Activated naive CD8-positive, alpha-beta T cell treated with anti-CD3 and anti-CD28 coated beads, Interleukin-2, amount 50 U/mL, for 24 hours (primary cell): Measurements from ENCODE around the gene S100B.
"Not testable (repeated sequence)": the region's sequence is repeated elsewhere in the genome, so short reads cannot be mapped to it uniquely, and the experiment has no call there.

Experiments used
- ATAC-seq: fragments of 150-1000 bp; cut with Tn5 transposase; one replicate; pipeline ENCODE4 v1.10.0; 2021
- DNase-seq: peaks from one replicate; pipeline ENCODE4 v3.0.0; 2021
- H3K27ac Mint-ChIP-seq: one replicate; pipeline ENCODE4 v1.8.0; 2021; ENCODE audit warnings: mild to moderate bottlenecking, mixed read lengths
- H3K27me3 Mint-ChIP-seq: one replicate; pipeline ENCODE4 v1.8.0; 2021; ENCODE audit warnings: mixed read lengths
- H3K36me3 Mint-ChIP-seq: one replicate; pipeline ENCODE4 v1.8.0; 2021; ENCODE audit warnings: low read depth, mixed read lengths
- H3K4me1 Mint-ChIP-seq: one replicate; pipeline ENCODE4 v1.8.0; 2021; ENCODE audit warnings: mixed read lengths
- H3K4me3 Mint-ChIP-seq: one replicate; pipeline ENCODE4 v1.8.0; 2021; ENCODE audit warnings: mild to moderate bottlenecking, moderate library complexity, mixed read lengths
- H3K9me3 Mint-ChIP-seq: one replicate; pipeline ENCODE4 v1.8.0; 2021; ENCODE audit warnings: mixed read lengths

The S100B gene

GRCh38 chr21:46600305-46600704 is 4.6 kb downstream of the S100B start:
- peaks cover 11% of the 10 kb centered on the region for H3K4me1 Mint-ChIP-seq
- DNase-seq (no peak), ATAC-seq (no peak)
- no peaks in the 10 kb centered on the region for H3K9me3 Mint-ChIP-seq
- H3K4me3 Mint-ChIP-seq, result no peak overlapping the region
- H3K27me3 Mint-ChIP-seq, result no peaks in the 10 kb centered on the region
- no peak overlapping the region for H3K27ac Mint-ChIP-seq
- H3K36me3 Mint-ChIP-seq, result no peaks in the 10 kb centered on the region

GRCh38 chr21:46598581-46599572 is 6.0 kb downstream of the S100B start:
- Mint-ChIP-seq H3K9me3 (no peaks in the 10 kb centered on the region), H3K27me3 (no peaks in the 10 kb centered on the region), H3K4me3 (no peak overlapping the region), H3K4me1 (peaks cover 5% of the 10 kb centered on the region), H3K27ac (no peak overlapping the region), H3K36me3 (no peaks in the 10 kb centered on the region)
- ATAC-seq, result no peak
- no peak for DNase-seq

GRCh38 chr21:46597896-46598343 is 7.0 kb downstream of the S100B start:
- Mint-ChIP-seq H3K27ac (no peak overlapping the region), H3K9me3 (peaks cover 9% of the 10 kb centered on the region), H3K36me3 (peaks cover 1% of the 10 kb centered on the region), H3K27me3 (no peaks in the 10 kb centered on the region), H3K4me1 (peaks cover 5% of the 10 kb centered on the region), H3K4me3 (no peak overlapping the region)
- no peak for DNase-seq
- ATAC-seq, result no peak

- peaks cover 1% of the 10 kb centered on the region for H3K36me3 Mint-ChIP-seq
- ATAC-seq (no peak), DNase-seq (no peak)
- H3K27me3 Mint-ChIP-seq, result no peaks in the 10 kb centered on the region
- H3K4me1 Mint-ChIP-seq, result peaks cover 2% of the 10 kb centered on the region
- H3K27ac Mint-ChIP-seq, result no peak overlapping the region
- H3K4me3 Mint-ChIP-seq, result no peak overlapping the region
- peaks cover 11% of the 10 kb centered on the region for H3K9me3 Mint-ChIP-seq
These were observed 7.9 kb downstream of the S100B start for GRCh38 chr21:46597031-46597430.

GRCh38 chr21:46596201-46596600 is 8.7 kb downstream of the S100B start:
- H3K4me1 Mint-ChIP-seq, result peaks cover 2% of the 10 kb centered on the region
- H3K4me3 Mint-ChIP-seq, result no peak overlapping the region
- peaks cover 1% of the 10 kb centered on the region for H3K36me3 Mint-ChIP-seq
- DNase-seq (no peak), ATAC-seq (no peak)
- H3K27me3 Mint-ChIP-seq, result no peaks in the 10 kb centered on the region
- peaks cover 18% of the 10 kb centered on the region for H3K9me3 Mint-ChIP-seq
- H3K27ac Mint-ChIP-seq, result no peak overlapping the region

GRCh38 chr21:46594276-46594675 is 10.6 kb downstream of the S100B start:
- H3K27me3 Mint-ChIP-seq, result no peaks in the 10 kb centered on the region
- peaks cover 1% of the 10 kb centered on the region for H3K4me1 Mint-ChIP-seq
- peaks cover 26% of the 10 kb centered on the region for H3K9me3 Mint-ChIP-seq
- peaks cover 1% of the 10 kb centered on the region for H3K36me3 Mint-ChIP-seq
- H3K4me3 Mint-ChIP-seq, result no peak overlapping the region
- DNase-seq (no peak), ATAC-seq (no peak)
- no peak overlapping the region for H3K27ac Mint-ChIP-seq

- Mint-ChIP-seq H3K27ac (no peak overlapping the region), H3K9me3 (peaks cover 56% of the 10 kb centered on the region)
These were observed 19.5 kb downstream of the S100B start for GRCh38 chr21:46585191-46585953.

GRCh38 chr21:46581780-46582307 is 23.0 kb downstream of the S100B start:
- no peak for DNase-seq
- Mint-ChIP-seq H3K4me3 (no peak overlapping the region), H3K4me1 (no peaks in the 10 kb centered on the region), H3K27ac (no peak overlapping the region), H3K36me3 (peaks cover 44% of the 10 kb centered on the region), H3K27me3 (no peaks in the 10 kb centered on the region), H3K9me3 (peaks cover 49% of the 10 kb centered on the region)
- no peak for ATAC-seq

More at GRCh38 chr21:46585191-46585953, 19.5 kb downstream of the S100B start:
- Mint-ChIP-seq H3K27me3 (no peaks in the 10 kb centered on the region), H3K36me3 (peaks cover 21% of the 10 kb centered on the region), H3K4me1 (peaks cover 9% of the 10 kb centered on the region), H3K4me3 (no peak overlapping the region)
- no peak for DNase-seq
- no peak for ATAC-seq

- not testable (repeated sequence) for H3K27me3 Mint-ChIP-seq, ATAC-seq, H3K4me3 Mint-ChIP-seq, DNase-seq, H3K27ac Mint-ChIP-seq
- Mint-ChIP-seq H3K4me1 (peaks cover 11% of the 10 kb centered on the region), H3K9me3 (peaks cover 39% of the 10 kb centered on the region), H3K36me3 (peaks cover 44% of the 10 kb centered on the region)
These were observed 25.5 kb downstream of the S100B start for GRCh38 chr21:46579394-46579793.

GRCh38 chr21:46577786-46578185 is 27.1 kb downstream of the S100B start:
- not testable (repeated sequence) for DNase-seq, H3K27me3 Mint-ChIP-seq, ATAC-seq, H3K27ac Mint-ChIP-seq, H3K4me3 Mint-ChIP-seq
- Mint-ChIP-seq H3K9me3 (peaks cover 41% of the 10 kb centered on the region), H3K36me3 (peaks cover 41% of the 10 kb centered on the region), H3K4me1 (peaks cover 16% of the 10 kb centered on the region)

GRCh38 chr21:46572850-46573249 is 32.0 kb downstream of the S100B start:
- Mint-ChIP-seq H3K36me3 (peaks cover 43% of the 10 kb centered on the region), H3K27ac (no peak overlapping the region), H3K27me3 (no peaks in the 10 kb centered on the region), H3K4me3 (no peak overlapping the region), H3K9me3 (peaks cover 15% of the 10 kb centered on the region), H3K4me1 (peaks cover 22% of the 10 kb centered on the region)
- ATAC-seq (no peak), DNase-seq (no peak)

GRCh38 chr21:46570631-46571030 is 34.3 kb downstream of the S100B start:
- Mint-ChIP-seq H3K27me3 (no peaks in the 10 kb centered on the region), H3K4me1 (peaks cover 24% of the 10 kb centered on the region), H3K4me3 (no peak overlapping the region), H3K36me3 (peaks cover 50% of the 10 kb centered on the region), H3K9me3 (peaks cover 11% of the 10 kb centered on the region), H3K27ac (no peak overlapping the region)
- DNase-seq (no peak), ATAC-seq (no peak)

GRCh38 chr21:46570119-46570518 is 34.8 kb downstream of the S100B start:
- peaks cover 50% of the 10 kb centered on the region for H3K36me3 Mint-ChIP-seq

GRCh38 chr21:46569081-46569480 is 35.8 kb downstream of the S100B start:
- DNase-seq (no peak), ATAC-seq (no peak)
- no peak overlapping the region for H3K4me3 Mint-ChIP-seq
- peaks cover 13% of the 10 kb centered on the region for H3K4me1 Mint-ChIP-seq
- H3K27ac Mint-ChIP-seq, result no peak overlapping the region
- H3K27me3 Mint-ChIP-seq, result no peaks in the 10 kb centered on the region
- peaks cover 48% of the 10 kb centered on the region for H3K36me3 Mint-ChIP-seq
- H3K9me3 Mint-ChIP-seq, result peaks cover 11% of the 10 kb centered on the region

More at GRCh38 chr21:46570119-46570518, 34.8 kb downstream of the S100B start:
- H3K9me3 Mint-ChIP-seq, result peaks cover 11% of the 10 kb centered on the region
- ATAC-seq (no peak), DNase-seq (no peak)
- H3K4me3 Mint-ChIP-seq, result no peak overlapping the region
- H3K4me1 Mint-ChIP-seq, result peaks cover 20% of the 10 kb centered on the region
- no peak overlapping the region for H3K27ac Mint-ChIP-seq
- H3K27me3 Mint-ChIP-seq, result no peaks in the 10 kb centered on the region
